ENCODE measurements around the gene PUDP. TPM values are rescaled to one million over a fixed set of nuclear protein-coding genes. Genes with fewer than 3 reads are reported as not detected.

The PUDP gene
- total and polyA plus RNA-seq, 4 donors = 5.3 to 9.4 (median 6.8) TPM

GRCh38 chrX:7143076-7143475, 4.9 kb downstream of the PUDP start (continued):
- TF ChIP-seq CTCF (IDR thresholded peaks at IDR 0.05; ENCODE audit: low read depth, low read length, missing input control) = no peak
- TF ChIP-seq FOXA2 (IDR thresholded peaks at IDR 0.05) = no peak
- TF ChIP-seq TAF1 (conservative IDR thresholded peaks at IDR 0.05) = no peak

- WGBS = 76% methylated on average over 9 of the region's 9 CpGs
- Histone ChIP-seq H3K4me3 (ENCODE audit: low read depth in 1 of 3, low read length in 3 of 3) (no peak overlapping the region), H3K9ac (ENCODE audit: low read depth in 1 of 2, low read length in 2 of 2) (no peak overlapping the region), H3K27ac (ENCODE audit: low read depth in 1 of 2, low read length in 2 of 2) (no peak overlapping the region), H3K4me1 (ENCODE audit: control insufficient read depth in 4 of 4, insufficient read depth in 4 of 4, low read length in 3 of 4) (peaks cover 0 to 2% (median 0%) of the 10 kb centered on the region in 4 donors), H3K27me3 (ENCODE audit: control insufficient read depth in 4 of 4, insufficient read depth in 4 of 4, low read length in 3 of 4) (no peaks in the 10 kb centered on the region), H3K36me3 (ENCODE audit: control insufficient read depth in 4 of 4, insufficient read depth in 3 of 4, low read depth in 1 of 4, low read length in 3 of 4) (no peaks in the 10 kb centered on the region), H3K9me3 (ENCODE audit: control insufficient read depth in 4 of 4, low read length in 3 of 4) (no peaks in the 10 kb centered on the region)
- DNase-seq (ENCODE audit: low spot score) = no peak
- no peak for TF ChIP-seq EGR1 (IDR thresholded peaks at IDR 0.05; ENCODE audit: low read depth in 2 of 2)
- peak in 1 of 2 donors; percentile 28 for TF ChIP-seq HNF4A (conservative IDR thresholded peaks at IDR 0.05)
- TF ChIP-seq RXRA (IDR thresholded peaks at IDR 0.05) = peak in 1 of 2 donors; percentile 24
- no peak for TF ChIP-seq FOXA1 (IDR thresholded peaks at IDR 0.05)
- TF ChIP-seq SP1 (IDR thresholded peaks at IDR 0.05) = no peak
Observed at GRCh38 chrX:7139202-7140081, 8.5 kb downstream of the PUDP start.

- no peak overlapping the region for H3K4me3 ChIP-seq (ENCODE audit: low read depth in 1 of 3, low read length in 3 of 3)
- no peak for TF ChIP-seq YY1 (IDR thresholded peaks at IDR 0.05)
- WGBS = 98% methylated on average over 2 of the region's 2 CpGs
- H3K27ac ChIP-seq (ENCODE audit: low read depth in 1 of 2, low read length in 2 of 2) = no peak overlapping the region
- H3K36me3 ChIP-seq (ENCODE audit: control insufficient read depth in 4 of 4, insufficient read depth in 3 of 4, low read depth in 1 of 4, low read length in 3 of 4) = no peaks in the 10 kb centered on the region
- H3K4me1 ChIP-seq (ENCODE audit: control insufficient read depth in 4 of 4, insufficient read depth in 4 of 4, low read length in 3 of 4) = peaks cover 3 to 18% (median 13%) of the 10 kb centered on the region in 4 donors
- no peaks in the 10 kb centered on the region for H3K27me3 ChIP-seq (ENCODE audit: control insufficient read depth in 4 of 4, insufficient read depth in 4 of 4, low read length in 3 of 4)
- no peak for DNase-seq (ENCODE audit: low spot score)
- no peak overlapping the region for H3K9ac ChIP-seq (ENCODE audit: low read depth in 1 of 2, low read length in 2 of 2)
- H3K9me3 ChIP-seq (ENCODE audit: control insufficient read depth in 4 of 4, low read length in 3 of 4) = no peaks in the 10 kb centered on the region
Observed at GRCh38 chrX:7134981-7135380, 13.0 kb downstream of the PUDP start.

- peak; percentile 78 for TF ChIP-seq NR2F2 (IDR thresholded peaks at IDR 0.05)
- TF ChIP-seq RXRA (IDR thresholded peaks at IDR 0.05) = no peak
- TF ChIP-seq RAD21 (IDR thresholded peaks at IDR 0.05) = no peak
- Histone ChIP-seq H3K27me3 (ENCODE audit: control insufficient read depth in 4 of 4, insufficient read depth in 4 of 4, low read length in 3 of 4) (no peaks in the 10 kb centered on the region), H3K4me1 (ENCODE audit: control insufficient read depth in 4 of 4, insufficient read depth in 4 of 4, low read length in 3 of 4) (peaks cover 4 to 18% (median 13%) of the 10 kb centered on the region in 4 donors), H3K9ac (ENCODE audit: low read depth in 1 of 2, low read length in 2 of 2) (no peak overlapping the region), H3K27ac (ENCODE audit: low read depth in 1 of 2, low read length in 2 of 2) (peak overlapping the region in 1 of 2 donors; percentile 23), H3K4me3 (ENCODE audit: low read depth in 1 of 3, low read length in 3 of 3) (no peak overlapping the region), H3K36me3 (ENCODE audit: control insufficient read depth in 4 of 4, insufficient read depth in 3 of 4, low read depth in 1 of 4, low read length in 3 of 4) (no peaks in the 10 kb centered on the region), H3K9me3 (ENCODE audit: control insufficient read depth in 4 of 4, low read length in 3 of 4) (no peaks in the 10 kb centered on the region)
- 67% methylated on average over 8 of the region's 8 CpGs for WGBS
- no peak for DNase-seq (ENCODE audit: low spot score)
Observed at GRCh38 chrX:7133050-7133440, 14.9 kb downstream of the PUDP start.

Data from liver (tissue), 9 donors.